PFSK-1 (cell line): Measurements from ENCODE around the gene UGT2B15.

ENCODE experiments used
- FOXP2 ChIP-seq: optimal IDR thresholded peaks from 2 replicates; pipeline ENCODE3; 2011; ENCODE audit warnings: borderline replicate concordance, control low read depth, inconsistent platforms; ENCODE audit not compliant: insufficient read depth; ENCODE audit errors: extremely low read length, extremely low read depth
- POLR2AphosphoS5 ChIP-seq: IDR thresholded peaks from 2 replicates; pipeline ENCODE4 v1.6.1; 2012; ENCODE audit warnings: low read depth, mild to moderate bottlenecking, control low read depth, low read length, moderate library complexity
- SIN3A ChIP-seq: IDR thresholded peaks from 2 replicates; pipeline ENCODE4 v1.6.1; 2012; ENCODE audit warnings: mild to moderate bottlenecking, low read length, moderate library complexity, borderline replicate concordance; ENCODE audit not compliant: insufficient read depth
- TAF1 ChIP-seq: IDR thresholded peaks from 2 replicates; pipeline ENCODE4 v1.6.1; 2012; ENCODE audit warnings: low read length, control low read depth, borderline replicate concordance; ENCODE audit not compliant: insufficient read depth
- TF ChIP-seq, protein P1 (sequence below), 2 experiments: IDR thresholded peaks; 2 replicates each; pipeline versions ENCODE4 v1.6.1 to v1.8.0; 2011 to 2012; ENCODE audit warnings: low read depth in 2 of 2, low read length in 2 of 2, control low read depth in 1 of 2, inconsistent platforms in 1 of 2, mild to moderate bottlenecking in 1 of 2, moderate library complexity in 1 of 2; ENCODE audit not compliant: insufficient read depth in 1 of 2

- TF ChIP-seq, protein P1, sequence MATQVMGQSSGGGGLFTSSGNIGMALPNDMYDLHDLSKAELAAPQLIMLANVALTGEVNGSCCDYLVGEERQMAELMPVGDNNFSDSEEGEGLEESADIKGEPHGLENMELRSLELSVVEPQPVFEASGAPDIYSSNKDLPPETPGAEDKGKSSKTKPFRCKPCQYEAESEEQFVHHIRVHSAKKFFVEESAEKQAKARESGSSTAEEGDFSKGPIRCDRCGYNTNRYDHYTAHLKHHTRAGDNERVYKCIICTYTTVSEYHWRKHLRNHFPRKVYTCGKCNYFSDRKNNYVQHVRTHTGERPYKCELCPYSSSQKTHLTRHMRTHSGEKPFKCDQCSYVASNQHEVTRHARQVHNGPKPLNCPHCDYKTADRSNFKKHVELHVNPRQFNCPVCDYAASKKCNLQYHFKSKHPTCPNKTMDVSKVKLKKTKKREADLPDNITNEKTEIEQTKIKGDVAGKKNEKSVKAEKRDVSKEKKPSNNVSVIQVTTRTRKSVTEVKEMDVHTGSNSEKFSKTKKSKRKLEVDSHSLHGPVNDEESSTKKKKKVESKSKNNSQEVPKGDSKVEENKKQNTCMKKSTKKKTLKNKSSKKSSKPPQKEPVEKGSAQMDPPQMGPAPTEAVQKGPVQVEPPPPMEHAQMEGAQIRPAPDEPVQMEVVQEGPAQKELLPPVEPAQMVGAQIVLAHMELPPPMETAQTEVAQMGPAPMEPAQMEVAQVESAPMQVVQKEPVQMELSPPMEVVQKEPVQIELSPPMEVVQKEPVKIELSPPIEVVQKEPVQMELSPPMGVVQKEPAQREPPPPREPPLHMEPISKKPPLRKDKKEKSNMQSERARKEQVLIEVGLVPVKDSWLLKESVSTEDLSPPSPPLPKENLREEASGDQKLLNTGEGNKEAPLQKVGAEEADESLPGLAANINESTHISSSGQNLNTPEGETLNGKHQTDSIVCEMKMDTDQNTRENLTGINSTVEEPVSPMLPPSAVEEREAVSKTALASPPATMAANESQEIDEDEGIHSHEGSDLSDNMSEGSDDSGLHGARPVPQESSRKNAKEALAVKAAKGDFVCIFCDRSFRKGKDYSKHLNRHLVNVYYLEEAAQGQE (IDR thresholded peaks at IDR 0.05; ENCODE audit: insufficient read depth in 1 of 2, low read depth in 2 of 2, low read length in 2 of 2), result no peak
- TF ChIP-seq POLR2AphosphoS5, result no peak
- no peak for TF ChIP-seq FOXP2
- no peak for TF ChIP-seq SIN3A
- TF ChIP-seq TAF1, result no peak
Measured at GRCh38 chr4:68700152-68700551, 29.7 kb upstream of the UGT2B15 start.
